ENCODE data around the gene ST14.

Gene ST14

GRCh38 chr11:130209128-130209932, 49.7 kb downstream of the ST14 start:
- no peak for DNase-seq (ENCODE audit: low read depth)

GRCh38 chr11:130209954-130210854, 50.6 kb downstream of the ST14 start:
- no peak for DNase-seq (ENCODE audit: low read depth)

- no peak for DNase-seq (ENCODE audit: low read depth)
Measured at GRCh38 chr11:130211144-130211543, 51.6 kb downstream of the ST14 start.

- DNase-seq (ENCODE audit: low read depth), result no peak
Measured at GRCh38 chr11:130211781-130212401, 52.3 kb downstream of the ST14 start.

GRCh38 chr11:130212431-130212961, 52.9 kb downstream of the ST14 start:
- DNase-seq (ENCODE audit: low read depth), result no peak

- peak; percentile 51 for DNase-seq (ENCODE audit: low read depth)
Measured at GRCh38 chr11:130213143-130213978, 53.8 kb downstream of the ST14 start.

GRCh38 chr11:130213979-130214281, 54.3 kb downstream of the ST14 start:
- no peak for DNase-seq (ENCODE audit: low read depth)

- no peak for DNase-seq (ENCODE audit: low read depth)
Measured at GRCh38 chr11:130214861-130215530, 55.4 kb downstream of the ST14 start.

- no peak for DNase-seq (ENCODE audit: low read depth)
Measured at GRCh38 chr11:130215531-130216220, 56.1 kb downstream of the ST14 start.

- DNase-seq (ENCODE audit: low read depth), result no peak
Measured at GRCh38 chr11:130216221-130216550, 56.6 kb downstream of the ST14 start.

- DNase-seq (ENCODE audit: low read depth), result no peak
Measured at GRCh38 chr11:130216591-130217132, 57.1 kb downstream of the ST14 start.

GRCh38 chr11:130217133-130218031, 57.8 kb downstream of the ST14 start:
- no peak for DNase-seq (ENCODE audit: low read depth)

- DNase-seq (ENCODE audit: low read depth), result no peak
Measured at GRCh38 chr11:130218501-130219070, 59.0 kb downstream of the ST14 start.

- DNase-seq (ENCODE audit: low read depth), result no peak
Measured at GRCh38 chr11:130219148-130219547, 59.6 kb downstream of the ST14 start.

- DNase-seq (ENCODE audit: low read depth), result no peak
Measured at GRCh38 chr11:130220311-130221035, 60.9 kb downstream of the ST14 start.

- no peak for DNase-seq (ENCODE audit: low read depth)
Measured at GRCh38 chr11:130223291-130223971, 63.8 kb downstream of the ST14 start.

- no peak for DNase-seq (ENCODE audit: low read depth)
Measured at GRCh38 chr11:130227373-130227772, 67.8 kb downstream of the ST14 start.

Data from T follicular helper cell (primary cell).